LNCAP (cell line): ENCODE measurements around the gene DCTD.
A peak's percentile ranks its signal among the peaks of the same experiment; 100 is the strongest.

ENCODE experiments used
- CTCF ChIP-seq: fragments of 450-650 bp; IDR thresholded peaks from 2 replicates; pipeline ENCODE4 v1.5.1; 2017; ENCODE audit warnings: mild to moderate bottlenecking

DCTD gene

DNA sequence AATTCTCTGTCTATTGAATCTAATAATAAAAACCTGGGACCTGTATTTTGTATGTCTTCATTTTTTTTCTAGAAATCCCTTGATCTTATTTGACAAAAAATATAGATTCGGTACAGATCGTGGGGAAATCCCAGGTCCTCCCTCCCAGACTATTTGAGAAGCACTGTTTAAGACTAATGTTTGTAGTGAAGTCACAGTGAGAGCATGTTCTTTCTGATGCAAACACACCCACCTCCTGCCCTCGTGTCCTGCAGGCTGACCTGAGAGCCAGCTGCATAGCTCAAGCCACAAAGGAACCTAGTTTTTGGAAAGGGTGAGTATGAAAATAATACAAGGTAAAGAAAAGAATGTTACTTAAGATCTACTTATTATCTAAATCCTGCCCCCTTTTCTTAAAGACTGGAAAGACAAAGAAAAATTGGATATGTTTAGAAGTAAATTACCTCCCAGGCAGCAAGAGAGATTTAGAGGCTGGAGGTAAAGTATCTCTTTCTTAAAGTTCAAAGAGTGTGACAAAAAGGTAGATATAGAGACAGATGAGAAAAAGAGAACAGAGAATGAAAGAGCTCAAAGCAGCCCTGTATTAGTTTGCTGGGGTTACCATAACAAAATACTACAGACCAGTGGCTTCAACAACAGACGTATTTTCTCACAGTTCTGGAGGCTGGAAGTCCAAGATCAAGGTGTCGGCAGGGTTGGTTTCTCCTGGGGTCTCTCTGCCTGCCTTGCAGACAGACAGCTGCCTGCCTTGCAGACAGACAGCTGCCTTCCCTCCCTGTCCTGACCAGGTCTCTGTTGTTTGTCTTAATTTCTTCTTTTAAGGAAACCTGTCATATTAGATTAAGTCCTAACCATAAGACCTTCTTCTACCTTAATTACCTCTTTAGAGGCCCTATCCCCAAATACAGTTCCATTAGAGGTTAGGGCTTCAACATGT is 20.4 kb upstream of the DCTD start:
- no peak for TF ChIP-seq CTCF

DNA sequence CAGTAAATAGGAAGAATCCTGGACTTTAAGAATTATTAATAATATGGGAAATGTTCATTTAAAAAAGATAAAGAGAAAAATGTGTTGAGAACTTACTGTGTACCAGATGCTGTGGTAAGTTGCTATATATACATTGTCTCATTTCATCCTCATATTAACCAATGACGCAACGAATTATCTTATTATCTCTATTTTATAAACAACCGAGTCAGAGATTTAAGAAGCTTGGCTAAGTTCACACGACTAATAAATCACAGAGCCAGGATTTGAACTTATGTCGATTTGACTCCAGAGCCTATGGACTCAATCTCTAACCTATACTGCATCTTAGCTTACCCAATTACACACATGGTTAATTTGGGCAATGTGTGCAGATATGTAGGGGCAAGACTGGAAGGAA is 15.5 kb upstream of the DCTD start:
- no peak for TF ChIP-seq CTCF

DNA sequence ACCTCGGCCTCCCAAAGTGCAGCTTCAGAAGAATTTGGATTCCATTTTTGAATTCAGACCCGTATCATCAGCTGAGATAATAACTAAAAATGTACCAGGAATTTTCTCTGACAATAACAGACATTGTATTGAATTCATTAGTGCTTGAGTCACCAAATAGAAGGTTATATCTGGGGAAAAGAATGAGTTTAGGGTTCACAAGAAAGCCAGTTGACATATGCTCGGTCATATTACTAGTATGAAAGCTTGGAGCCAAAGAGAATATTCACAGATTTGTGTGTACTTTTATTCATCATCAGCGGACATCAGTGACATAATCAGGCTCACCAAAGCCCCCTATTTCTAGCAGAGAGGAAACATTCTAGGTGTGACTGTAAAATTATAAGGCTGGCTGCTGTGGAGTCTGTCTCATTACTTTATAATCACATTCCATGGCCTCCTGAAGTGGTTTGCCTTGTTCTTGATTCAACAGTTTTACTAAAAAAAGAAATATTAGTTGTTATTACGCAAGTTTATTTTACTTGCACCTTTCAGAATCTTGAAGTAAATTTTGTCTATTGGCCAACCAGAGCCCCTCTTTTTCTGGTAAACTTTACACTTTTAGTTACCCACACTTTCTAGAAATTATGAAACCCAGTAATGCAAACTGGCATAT is 14.6 kb upstream of the DCTD start:
- no peak for TF ChIP-seq CTCF

DNA sequence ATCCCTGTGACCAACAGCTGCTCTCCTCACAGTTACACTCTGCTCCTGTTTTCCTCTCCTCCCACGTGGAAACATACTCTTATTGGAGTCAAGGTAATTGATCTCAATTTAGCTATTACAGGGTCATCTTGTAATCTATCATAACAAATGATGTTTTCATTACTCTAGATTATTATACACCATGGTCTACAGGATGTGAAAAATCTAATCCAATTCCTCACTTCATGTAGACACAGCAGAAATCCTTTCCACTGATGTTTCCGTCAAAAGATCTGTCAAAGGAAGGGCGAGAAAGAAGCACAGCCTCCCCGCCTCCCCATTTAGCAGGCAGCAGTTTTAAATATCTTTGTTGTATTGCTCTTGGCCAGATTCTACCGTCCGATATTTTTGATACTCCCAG is 13.7 kb upstream of the DCTD start:
- no peak for TF ChIP-seq CTCF

GRCh38 chr4:182929296-182929695 is 12.1 kb upstream of the DCTD start:
- no peak for TF ChIP-seq CTCF

DNA sequence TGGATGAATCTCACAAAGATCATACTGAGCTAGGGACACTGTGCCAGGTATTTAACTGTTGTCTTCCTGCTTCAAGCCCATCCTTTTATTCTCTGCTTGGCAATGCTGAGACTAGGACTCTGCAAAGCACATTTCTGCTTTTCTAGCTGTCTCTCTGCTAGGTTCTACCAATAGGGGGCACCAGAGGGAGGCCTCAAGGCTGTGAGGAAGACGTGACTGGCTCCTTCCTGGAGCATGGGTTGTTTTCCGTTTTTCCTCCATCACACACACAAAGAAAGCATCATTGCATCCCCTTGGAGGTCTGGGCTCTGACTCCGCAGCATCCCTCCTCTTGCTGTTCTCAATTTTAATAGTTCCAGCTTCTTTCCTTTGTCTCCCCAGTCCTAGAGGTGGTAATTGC is 10.9 kb upstream of the DCTD start:
- TF ChIP-seq CTCF = peak; percentile 14; the same call in 1 of the 2 replicates

DNA sequence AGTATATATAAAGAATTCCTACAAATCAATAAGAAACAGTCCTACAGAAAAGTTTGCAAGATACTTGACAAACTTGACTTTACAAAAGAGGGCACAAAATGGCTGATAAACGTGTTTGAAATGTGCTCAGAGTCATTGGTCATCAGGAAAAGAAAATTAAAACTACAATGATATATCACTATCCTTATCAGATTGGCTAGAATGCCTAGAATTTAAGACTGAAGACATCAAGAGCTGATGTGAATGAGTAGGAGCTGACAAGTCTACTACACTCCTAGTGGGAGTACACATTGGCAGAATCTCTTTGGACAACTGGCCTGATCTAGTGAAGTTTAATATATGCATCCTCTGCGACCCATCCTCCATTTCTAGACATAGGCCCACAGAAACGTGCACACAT is 10.3 kb upstream of the DCTD start:
- TF ChIP-seq CTCF = no peak
